ENCODE results near the gene GRIK4.

Gene GRIK4

GRCh38 chr11:120810251-120810650 lies 298.7 kb downstream of the GRIK4 start:
- Histone ChIP-seq H3K27ac (replicated peaks) (no peak overlapping the region), H3K4me3 (replicated peaks; ENCODE audit: insufficient read depth, low read length) (no peak overlapping the region), H3K27me3 (ENCODE audit: insufficient read depth, poor library complexity, severe bottlenecking) (peaks cover 2% of the 10 kb centered on the region)
- DNase-seq (ENCODE audit: low read depth in 1 of 2, low spot score in 1 of 2): no peak
- no peak for TF ChIP-seq POLR2AphosphoS5 (IDR thresholded peaks at IDR 0.05; ENCODE audit: low read depth)
- no peak for TF ChIP-seq GABPA (IDR thresholded peaks at IDR 0.05; ENCODE audit: low read depth)
- TF ChIP-seq SPI1 (IDR thresholded peaks at IDR 0.05; ENCODE audit: borderline replicate concordance, low read depth): no peak
- no peak for TF ChIP-seq REST (IDR thresholded peaks at IDR 0.05; ENCODE audit: insufficient replicate concordance, low read depth)
- TF ChIP-seq CTCF (IDR thresholded peaks at IDR 0.05; ENCODE audit: insufficient read depth, low read length): no peak

- Histone ChIP-seq H3K27ac (replicated peaks) (no peak overlapping the region), H3K27me3 (ENCODE audit: insufficient read depth, poor library complexity, severe bottlenecking) (peaks cover under 1% of the 10 kb centered on the region), H3K4me3 (replicated peaks; ENCODE audit: insufficient read depth, low read length) (no peak overlapping the region)
- no peak for TF ChIP-seq REST (IDR thresholded peaks at IDR 0.05; ENCODE audit: insufficient replicate concordance, low read depth)
- no peak for TF ChIP-seq GABPA (IDR thresholded peaks at IDR 0.05; ENCODE audit: low read depth)
- TF ChIP-seq POLR2AphosphoS5 (IDR thresholded peaks at IDR 0.05; ENCODE audit: low read depth): no peak
- TF ChIP-seq SPI1 (IDR thresholded peaks at IDR 0.05; ENCODE audit: borderline replicate concordance, low read depth): no peak
- no peak for TF ChIP-seq CTCF (IDR thresholded peaks at IDR 0.05; ENCODE audit: insufficient read depth, low read length)
- no peak for DNase-seq (ENCODE audit: low read depth in 1 of 2, low spot score in 1 of 2)
These were observed 299.7 kb downstream of the GRIK4 start for GRCh38 chr11:120811199-120811598.

GRCh38 chr11:120811731-120812130 lies 300.2 kb downstream of the GRIK4 start:
- no peak overlapping the region for H3K4me3 ChIP-seq (replicated peaks; ENCODE audit: insufficient read depth, low read length)
- no peaks in the 10 kb centered on the region for H3K27me3 ChIP-seq (ENCODE audit: insufficient read depth, poor library complexity, severe bottlenecking)
- no peak for DNase-seq (ENCODE audit: low read depth in 1 of 2, low spot score in 1 of 2)
- TF ChIP-seq SPI1 (IDR thresholded peaks at IDR 0.05; ENCODE audit: borderline replicate concordance, low read depth) (no peak), REST (IDR thresholded peaks at IDR 0.05; ENCODE audit: insufficient replicate concordance, low read depth) (no peak), GABPA (IDR thresholded peaks at IDR 0.05; ENCODE audit: low read depth) (no peak), CTCF (IDR thresholded peaks at IDR 0.05; ENCODE audit: insufficient read depth, low read length) (no peak), POLR2AphosphoS5 (IDR thresholded peaks at IDR 0.05; ENCODE audit: low read depth) (no peak)
- no peak overlapping the region for H3K27ac ChIP-seq (replicated peaks)
